ENCODE measurements around the gene SRPX2.

Gene SRPX2, protein sequence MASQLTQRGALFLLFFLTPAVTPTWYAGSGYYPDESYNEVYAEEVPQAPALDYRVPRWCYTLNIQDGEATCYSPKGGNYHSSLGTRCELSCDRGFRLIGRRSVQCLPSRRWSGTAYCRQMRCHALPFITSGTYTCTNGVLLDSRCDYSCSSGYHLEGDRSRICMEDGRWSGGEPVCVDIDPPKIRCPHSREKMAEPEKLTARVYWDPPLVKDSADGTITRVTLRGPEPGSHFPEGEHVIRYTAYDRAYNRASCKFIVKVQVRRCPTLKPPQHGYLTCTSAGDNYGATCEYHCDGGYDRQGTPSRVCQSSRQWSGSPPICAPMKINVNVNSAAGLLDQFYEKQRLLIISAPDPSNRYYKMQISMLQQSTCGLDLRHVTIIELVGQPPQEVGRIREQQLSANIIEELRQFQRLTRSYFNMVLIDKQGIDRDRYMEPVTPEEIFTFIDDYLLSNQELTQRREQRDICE

DNA sequence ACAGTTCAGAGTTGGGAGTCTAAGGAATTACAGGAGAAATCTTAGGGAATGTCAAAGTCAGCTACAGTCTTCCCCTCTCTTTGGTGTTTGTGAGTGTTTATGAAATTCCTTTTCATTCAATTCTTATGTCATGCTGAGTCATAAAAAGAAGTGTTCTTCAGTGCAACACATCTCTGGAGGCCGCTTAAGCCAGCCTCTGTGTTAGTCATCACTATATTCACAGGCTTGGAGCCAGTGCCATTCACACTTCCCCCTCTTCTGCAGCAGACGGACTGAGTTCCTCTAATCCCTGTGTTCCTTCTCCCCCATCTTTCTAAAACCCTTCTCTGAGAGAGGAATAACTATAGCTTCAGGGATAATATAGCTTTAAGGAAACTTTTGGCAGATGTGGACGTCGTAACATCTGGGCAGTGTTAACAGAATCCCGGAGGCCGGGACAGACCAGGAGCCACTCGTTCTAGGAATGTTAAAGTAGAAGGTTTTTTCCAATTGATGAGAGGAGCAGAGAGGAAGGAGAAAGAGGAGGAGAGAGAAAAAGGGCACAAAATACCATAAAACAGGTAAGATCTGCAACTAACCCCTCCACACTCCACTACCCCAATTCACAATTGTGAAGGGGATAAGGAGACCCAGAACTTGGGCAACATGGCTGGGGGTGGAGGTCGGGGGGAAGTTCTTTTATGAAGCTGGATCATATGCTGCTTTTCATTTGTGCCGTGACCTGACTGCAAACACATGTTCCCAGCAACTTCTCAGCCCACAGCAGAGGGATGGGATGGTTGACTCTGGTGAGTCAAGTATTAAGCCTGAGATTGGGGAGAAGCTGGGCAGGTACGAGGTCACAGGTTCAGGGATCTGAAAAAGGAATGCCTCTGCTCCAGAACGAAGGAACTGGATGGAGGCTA lies at the start of gene SRPX2:
Gene SRPX2, plus strand, starts transcription at position 244 of the 905 bp plus-strand sequence. CDS start 2,124 bp downstream, outside the sequence.
- no peak for DNase-seq (ENCODE audit: low read depth)

DNA sequence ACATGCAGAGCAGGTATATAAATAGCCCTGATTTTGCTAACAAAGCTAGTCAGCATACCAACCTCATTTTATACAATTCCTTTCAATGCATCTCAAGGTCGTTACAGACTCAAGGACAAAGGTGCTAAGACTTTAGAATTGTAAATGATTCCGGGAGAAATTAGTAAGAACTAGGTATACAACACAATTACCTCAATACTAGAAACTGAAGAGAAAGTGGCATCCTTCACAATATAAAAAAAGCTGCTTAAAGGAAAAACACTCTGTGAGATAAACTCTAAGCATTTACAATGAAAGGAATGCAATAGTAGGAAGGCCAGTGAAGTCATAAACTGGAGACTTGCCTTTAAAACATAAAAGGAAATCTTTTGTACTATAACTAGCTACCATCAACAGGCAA lies 47.4 kb upstream of the SRPX2 start:
- DNase-seq (ENCODE audit: low read depth) = no peak

DNA sequence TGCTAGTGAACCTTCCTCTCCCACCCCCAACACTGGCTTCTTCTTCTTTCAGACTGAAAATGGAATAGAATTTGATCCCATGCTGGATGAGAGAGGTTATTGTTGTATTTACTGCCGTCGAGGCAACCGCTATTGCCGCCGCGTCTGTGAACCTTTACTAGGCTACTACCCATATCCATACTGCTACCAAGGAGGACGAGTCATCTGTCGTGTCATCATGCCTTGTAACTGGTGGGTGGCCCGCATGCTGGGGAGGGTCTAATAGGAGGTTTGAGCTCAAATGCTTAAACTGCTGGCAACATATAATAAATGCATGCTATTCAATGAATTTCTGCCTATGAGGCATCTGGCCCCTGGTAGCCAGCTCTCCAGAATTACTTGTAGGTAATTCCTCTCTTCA lies 44.5 kb upstream of the SRPX2 start:
- DNase-seq (ENCODE audit: low read depth) = no peak

DNA sequence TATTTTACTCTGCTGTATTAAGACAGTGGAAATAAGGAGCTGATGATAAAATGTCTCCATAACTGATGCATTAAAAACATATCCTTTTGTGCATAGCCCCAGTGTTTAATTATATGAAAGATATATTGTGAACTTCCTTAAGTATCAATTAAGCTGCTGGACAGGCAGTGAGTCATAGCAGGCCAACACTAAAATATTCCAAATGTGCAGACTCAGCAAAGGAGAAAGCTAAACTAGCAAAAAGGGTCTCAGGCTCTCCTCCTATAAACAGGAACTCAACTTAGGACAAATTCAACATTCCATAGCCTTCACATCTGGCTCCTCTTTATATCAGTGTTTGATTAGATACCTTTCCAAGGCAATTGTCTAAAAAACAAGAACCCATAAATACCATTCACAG lies 43.7 kb upstream of the SRPX2 start:
- DNase-seq (ENCODE audit: low read depth) = no peak

DNA sequence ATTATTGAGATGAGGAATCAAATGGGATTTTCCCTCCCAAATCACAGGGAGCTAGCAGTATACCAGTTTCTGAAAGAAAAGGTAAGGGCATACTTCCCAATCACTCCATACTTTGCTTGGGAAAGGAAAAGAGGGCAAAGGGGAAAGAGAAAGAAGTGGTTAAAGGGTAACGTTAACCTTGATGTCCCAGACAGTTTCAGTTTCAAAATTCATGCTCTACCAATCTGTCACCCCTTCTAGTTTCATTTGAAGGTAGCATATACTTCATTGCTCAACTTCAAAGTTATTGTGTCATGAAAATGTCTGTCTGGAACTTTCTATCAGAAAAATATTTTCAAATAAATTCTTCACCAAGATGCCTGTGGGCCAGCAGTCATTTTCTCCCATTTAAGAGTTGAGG lies 43.2 kb upstream of the SRPX2 start:
- DNase-seq (ENCODE audit: low read depth) = no peak

DNA sequence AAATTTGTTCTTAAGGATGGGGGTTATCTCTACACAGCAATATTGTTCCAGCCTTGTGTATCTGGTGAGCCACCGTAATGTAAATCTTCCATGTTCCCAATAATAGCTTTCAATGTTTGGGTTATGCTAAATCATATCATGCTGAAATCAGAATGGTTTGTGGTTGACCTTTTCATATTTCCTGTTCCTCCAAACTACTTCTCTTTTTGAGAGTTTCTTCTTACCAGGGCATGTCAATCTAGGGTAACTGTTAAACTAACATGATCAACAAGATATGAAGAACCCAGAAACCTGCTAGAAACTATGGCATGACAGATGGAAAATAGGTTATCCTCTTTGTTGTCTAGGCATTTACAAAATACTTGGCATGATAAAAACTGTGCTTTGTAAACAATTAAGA lies 37.2 kb upstream of the SRPX2 start:
- DNase-seq (ENCODE audit: low read depth) = no peak

DNA sequence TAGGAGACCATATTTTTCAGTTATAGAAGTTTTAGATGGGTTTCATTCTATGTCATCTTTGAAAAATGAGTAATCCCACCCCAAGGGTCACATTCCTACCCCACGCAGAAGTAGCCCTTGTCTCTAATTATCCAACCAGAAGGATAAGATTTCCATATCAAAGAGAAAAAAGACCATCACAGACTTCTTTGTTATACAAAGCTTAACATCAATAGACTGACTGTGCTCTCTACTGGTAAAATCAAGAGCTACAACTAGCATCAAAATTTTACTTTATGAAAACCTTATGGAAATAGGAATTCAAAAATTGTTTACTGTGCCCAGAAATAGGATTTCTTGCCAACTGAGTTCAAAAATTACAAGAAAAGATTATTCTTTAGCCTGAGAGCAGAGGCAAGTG lies 34.4 kb upstream of the SRPX2 start:
- no peak for DNase-seq (ENCODE audit: low read depth)

DNA sequence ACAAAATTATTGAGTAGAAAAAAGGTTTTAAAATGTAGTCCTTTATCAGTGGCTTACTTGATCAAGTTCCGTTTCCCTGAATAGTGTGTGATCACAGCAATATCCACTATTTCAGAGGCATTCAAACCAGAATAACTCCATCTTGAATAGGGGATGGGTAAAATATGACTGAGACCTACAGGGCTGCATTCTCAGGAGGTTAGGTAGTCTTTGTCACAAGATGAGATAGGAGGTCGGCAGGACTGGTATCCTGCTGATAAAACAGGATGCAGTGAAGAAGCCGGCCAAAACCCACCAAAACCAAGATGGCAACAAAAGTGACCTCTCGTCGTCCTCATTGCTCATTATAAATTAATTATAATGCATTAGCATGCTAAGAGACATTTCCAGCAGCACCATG lies 32.0 kb upstream of the SRPX2 start:
- no peak for DNase-seq (ENCODE audit: low read depth)

DNA sequence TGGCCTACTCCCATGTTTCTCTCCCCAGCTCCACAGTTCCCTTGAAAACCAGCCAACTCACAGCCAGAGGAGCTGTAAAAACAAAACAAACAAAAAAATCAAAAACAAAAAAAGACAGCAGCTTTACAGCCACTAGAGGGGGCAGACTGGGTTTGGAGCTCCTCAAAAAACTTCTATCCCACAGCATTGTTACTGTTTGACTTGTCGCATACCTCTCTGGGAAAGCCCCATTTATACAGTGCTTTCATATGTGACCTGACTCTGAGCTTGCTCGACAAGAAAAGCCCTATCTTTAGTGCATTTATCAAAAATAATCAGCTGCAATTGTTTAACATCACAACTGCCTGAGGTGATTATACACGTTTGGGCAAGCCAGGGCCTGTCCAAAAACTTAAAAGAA lies 29.0 kb upstream of the SRPX2 start:
- no peak for DNase-seq (ENCODE audit: low read depth)

DNA sequence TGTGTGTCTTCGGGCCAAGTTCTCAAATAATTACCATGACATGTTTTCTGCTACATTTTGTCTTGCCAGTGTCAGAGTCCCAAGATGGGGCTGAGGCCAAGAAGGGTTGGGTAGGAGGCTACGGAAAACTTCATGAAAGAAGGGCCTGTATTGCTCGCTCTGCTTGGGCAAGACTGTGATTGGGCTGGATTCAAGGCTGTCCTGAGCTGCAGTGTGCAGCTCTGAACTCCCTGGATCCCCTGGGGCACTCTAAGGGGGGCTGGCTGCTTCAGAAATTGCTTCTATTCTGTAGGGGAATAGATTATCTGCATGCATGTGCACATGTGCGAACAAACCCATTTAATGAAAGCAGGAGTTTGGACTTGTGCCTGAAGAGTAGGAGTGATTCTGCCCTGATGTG lies 21.0 kb upstream of the SRPX2 start:
- DNase-seq (ENCODE audit: low read depth) = no peak

DNA sequence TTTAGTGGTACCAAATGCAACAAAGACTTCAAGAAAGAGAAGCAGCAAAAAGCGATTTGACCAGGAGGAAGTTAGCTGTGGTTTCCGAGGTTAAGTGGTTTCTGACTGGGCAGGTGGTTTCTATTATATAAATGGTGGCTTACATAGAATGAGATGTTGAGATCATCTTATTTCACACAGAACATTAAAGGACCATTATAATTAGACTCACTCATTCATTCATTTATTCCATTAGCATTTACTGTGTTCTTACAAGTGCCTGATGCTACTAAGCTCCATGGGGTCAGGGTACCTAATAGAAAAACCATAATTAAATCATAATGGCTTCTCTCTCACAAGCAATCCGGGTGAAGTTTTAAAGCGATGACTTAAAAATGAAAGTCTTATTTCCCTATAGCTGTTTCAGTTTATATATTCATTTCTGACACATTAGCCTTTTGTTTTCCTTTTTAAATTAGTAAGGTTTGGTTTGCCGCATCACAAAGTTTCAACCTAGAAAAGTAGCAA lies 18.0 kb upstream of the SRPX2 start:
- DNase-seq (ENCODE audit: low read depth) = no peak

DNA sequence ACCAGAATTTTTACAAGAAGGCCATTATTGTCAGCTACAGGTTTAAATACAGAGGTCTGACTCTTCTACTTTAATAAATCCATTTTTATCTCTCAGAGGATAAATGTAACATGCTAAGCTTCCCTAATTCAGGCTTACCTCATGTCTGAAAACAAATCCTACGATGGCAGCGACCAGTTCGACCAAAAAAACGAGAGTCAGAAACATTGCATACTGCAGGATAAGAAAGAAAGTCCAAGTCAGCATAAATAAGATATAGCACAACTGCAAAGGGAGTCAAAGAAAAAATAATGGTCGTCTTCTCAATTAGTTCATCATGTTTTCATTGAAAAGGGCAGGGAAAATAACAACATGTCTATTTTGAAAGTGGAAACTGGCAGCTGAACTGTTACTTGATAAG lies 9.0 kb upstream of the SRPX2 start:
- no peak for DNase-seq (ENCODE audit: low read depth)

DNA sequence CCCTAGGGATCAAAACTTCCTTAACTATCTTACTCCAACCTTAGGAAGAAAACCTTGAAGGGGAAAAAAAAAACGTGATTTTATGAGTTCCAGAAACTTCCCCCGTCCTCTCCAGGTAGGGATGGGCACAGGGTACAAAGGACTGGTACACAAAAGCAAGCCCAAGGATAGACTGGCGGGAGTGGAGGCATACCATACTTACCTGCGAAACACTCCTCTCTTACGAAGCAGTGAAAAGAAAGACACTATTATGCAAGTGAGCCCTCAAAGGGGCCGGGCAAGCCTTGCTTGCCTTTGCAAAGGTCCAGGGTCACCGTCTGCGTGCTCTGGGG lies 8.0 kb upstream of the SRPX2 start:
- no peak for DNase-seq (ENCODE audit: low read depth)

DNA sequence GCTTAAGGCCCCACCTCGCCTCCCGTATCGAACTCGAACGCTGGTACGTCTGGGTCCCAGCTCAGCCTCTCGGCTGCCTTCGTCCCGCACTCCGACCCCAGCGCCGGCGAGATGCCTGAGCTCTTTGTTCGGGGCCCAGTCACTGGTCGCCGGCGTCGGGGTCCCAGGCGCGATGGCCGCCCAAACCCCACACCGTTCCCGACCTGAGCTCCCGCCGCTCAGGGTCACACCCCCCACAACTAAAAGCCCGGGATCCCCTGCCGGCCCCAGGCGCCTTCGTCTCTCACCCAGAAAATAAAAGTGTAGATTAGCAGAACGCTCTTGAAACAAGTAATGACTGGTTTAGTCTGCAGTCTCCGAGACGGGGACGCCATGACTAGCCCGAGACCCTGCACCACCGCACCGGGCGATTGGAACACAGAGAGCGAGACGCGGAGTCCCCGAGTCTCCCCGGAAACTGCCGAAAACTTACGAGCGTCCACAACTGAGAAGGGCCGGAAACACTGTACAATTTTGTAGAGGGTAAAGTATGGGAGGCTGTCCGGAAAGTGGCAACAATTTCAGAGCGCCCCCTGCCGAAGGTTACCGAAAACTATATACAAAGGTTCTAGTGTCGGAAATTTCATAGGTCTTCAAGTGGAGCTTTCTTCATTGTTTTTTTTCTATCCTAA lies 7.5 kb upstream of the SRPX2 start, which contains the start of gene TSPAN6:
Gene TSPAN6, minus strand, starts transcription at position 486 of the 671 bp plus-strand sequence. Its CDS starts 112 bp downstream, at position 374.
- DNase-seq (ENCODE audit: low read depth) = peak; percentile 65

DNA sequence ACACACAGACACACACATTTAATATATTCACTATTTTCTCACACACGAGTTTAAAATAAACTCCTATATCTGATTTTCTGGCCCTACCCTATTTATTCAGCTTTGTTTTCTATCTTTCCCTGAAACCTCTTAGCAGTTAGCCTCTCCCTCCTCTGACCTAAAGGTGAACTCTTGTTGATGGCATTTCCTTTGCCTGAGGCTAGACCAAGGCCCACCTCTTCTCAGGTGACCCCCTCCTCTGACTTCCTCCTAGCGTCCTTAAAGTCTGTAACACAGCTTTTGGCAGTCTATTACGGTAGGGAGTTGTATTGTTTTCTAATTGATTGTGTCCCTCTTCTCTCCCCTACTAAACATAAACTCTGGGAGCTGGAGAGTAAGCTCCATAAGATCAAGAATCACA lies 1.7 kb upstream of the SRPX2 start:
- no peak for DNase-seq (ENCODE audit: low read depth)

DNA sequence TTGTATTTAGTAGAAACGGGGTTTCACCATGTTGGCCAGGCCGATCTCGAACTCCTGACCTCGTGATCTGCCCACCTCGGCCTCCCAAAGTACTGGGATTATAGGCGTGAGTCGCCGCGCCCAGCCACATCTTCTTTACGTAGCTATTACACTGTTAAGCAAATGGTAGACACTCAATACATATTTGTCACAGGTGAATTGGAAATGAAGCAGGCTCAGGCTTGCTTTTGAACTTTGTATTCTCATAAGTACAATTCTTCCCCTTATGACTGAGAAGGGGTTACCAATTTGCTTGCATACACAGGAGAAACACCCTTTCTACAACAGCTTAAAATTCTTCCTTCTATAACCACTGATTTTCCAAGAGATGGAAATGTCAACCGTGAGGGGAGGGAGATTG lies 787 bp upstream of the SRPX2 start:
- DNase-seq (ENCODE audit: low read depth) = no peak

DNA sequence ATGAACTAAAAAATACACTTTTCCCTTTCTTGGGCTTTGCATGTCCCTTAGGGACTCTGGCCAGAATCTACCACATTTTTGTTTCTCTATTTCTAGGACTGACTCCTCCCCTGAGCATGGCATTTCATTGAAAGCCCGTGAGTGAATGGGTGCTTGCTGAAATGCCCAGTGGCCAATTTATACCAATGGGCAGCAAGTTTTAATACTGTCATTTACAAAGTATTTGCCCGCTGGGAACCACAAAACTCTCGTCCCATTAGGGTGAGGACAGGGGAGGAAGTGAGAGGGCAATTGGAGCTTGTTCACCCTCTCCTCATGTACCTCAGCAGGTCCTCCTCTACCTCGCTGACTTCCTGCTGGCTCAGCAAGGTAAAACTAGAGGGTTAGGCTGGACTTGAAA lies 1.1 kb downstream of the SRPX2 start:
- no peak for DNase-seq (ENCODE audit: low read depth)

DNA sequence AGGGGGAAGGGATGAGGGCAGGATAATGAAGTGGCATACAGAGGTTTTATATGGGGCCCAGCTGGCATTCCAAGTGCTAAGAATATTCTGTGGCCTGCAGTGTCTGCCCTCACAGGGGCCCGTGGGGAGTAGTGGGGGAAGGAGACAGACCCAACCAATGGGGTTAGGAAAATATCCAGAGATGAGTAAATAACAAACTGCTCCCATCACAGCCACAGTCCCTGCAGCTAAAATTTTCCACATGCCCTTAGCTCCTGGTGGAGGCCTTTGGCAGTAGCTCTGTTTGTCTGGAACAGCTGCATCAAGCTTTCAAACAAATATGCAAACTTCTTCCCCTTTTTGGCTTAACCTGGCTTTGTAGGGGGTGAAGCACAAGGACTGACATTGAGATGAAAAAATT lies 3.1 kb downstream of the SRPX2 start:
- no peak for DNase-seq (ENCODE audit: low read depth)

DNA sequence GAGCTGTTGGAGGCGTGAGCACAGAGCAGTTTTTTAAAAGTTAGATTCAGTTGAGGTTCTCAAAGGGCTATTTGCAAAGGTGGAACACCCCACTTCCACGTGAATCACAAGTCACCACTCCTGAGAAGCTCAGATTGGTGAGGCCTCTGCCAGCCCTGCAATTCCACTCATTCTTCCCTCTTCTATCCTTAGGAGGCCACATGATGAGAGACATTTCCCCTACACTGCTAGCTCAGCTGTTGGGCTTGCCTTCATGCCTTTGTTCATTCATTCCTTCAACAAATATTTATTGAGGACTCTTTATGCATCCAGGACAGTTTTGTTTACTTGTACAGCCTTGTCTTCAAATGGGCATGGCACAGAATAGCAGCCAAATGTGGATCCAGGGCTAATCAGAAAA lies 3.7 kb downstream of the SRPX2 start:
- no peak for DNase-seq (ENCODE audit: low read depth)

DNA sequence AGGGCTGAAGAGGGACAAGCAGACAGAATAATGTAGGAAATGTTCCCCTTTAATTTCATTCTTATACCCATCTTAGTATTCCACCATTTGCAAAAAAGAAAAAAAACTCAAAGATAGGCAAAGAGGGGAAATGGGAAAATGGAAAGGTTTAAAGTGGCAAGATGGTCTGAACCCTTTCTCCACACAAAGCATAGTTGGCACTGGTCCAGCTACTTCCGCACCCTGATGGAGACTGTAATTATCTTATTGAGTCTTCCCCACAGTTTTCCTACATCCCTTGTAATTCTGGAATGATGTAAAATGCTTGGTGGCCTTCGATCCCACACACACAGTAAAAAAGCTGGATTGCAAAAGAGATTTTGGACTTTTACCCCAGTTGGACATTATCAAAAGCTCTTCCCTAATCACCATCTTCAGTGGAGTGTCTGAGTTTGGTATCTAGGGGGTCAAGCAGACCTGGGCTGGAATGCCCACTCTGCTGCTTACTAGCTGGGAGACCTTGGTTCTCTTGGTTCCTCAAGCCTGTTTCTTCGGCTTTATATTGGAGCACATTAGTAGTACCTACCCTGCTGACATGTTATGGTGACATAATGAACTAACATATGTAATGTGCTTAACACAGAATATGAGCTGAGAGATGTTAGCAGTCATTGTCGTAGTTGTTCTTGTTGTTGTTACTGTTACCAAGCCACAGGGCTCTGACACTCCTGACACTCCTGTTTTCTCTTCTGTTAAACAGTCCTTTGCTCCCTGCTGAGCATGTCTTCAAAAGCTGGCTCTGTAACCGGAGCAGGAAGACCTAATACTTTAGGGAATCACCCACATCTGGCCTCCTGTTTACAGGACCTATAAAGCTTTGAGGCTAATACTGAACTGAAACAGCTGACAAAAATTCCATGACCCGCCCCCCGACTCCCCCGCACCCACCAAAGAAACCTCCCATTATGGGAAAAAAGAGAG lies 4.7 kb downstream of the SRPX2 start:
- DNase-seq (ENCODE audit: low read depth) = no peak
